CD14-positive monocyte (primary cell): Measurements from ENCODE around the gene CBR4. TPM values are rescaled to one million over a fixed set of nuclear protein-coding genes. Genes with fewer than 3 reads are reported as not detected.
"Not testable (repeated sequence)": the region's sequence is repeated elsewhere in the genome, so short reads cannot be mapped to it uniquely, and the experiment has no call there.

Experiments
- DNase-seq, 3 donors: peaks; one replicate each; pipeline ENCODE4 v3.0.0-alpha.2; 2011 to 2022
- H2AFZ ChIP-seq: 2 replicates; pipeline ENCODE4 v1.6.0; 2012; ENCODE audit warnings: mild to moderate bottlenecking, low read depth, low read length, inconsistent platforms; ENCODE audit not compliant: insufficient read depth, poor library complexity, severe bottlenecking
- H3K27ac ChIP-seq, 2 donors: 1 replicate in 1 of 2; 2 replicates in 1 of 2; pipeline ENCODE4 v1.5.1; 2012 to 2013; ENCODE audit warnings: low read length in 2 of 2, control low read depth in 1 of 2, inconsistent platforms in 1 of 2, low read depth in 1 of 2, mild to moderate bottlenecking in 1 of 2
- H3K27me3 ChIP-seq, 2 donors: one replicate each; pipeline versions ENCODE4 v1.6.0 to v1.6.1; 2011 to 2013; ENCODE audit warnings: low read length in 2 of 2; ENCODE audit not compliant: control insufficient read depth in 2 of 2, insufficient read depth in 2 of 2
- H3K36me3 ChIP-seq, 2 donors: replicated peaks in 1 of 2; 1 replicate in 1 of 2; 2 replicates in 1 of 2; pipeline versions ENCODE4 v1.5.1 to v1.6.1; 2012 to 2013; ENCODE audit warnings: low read length in 2 of 2, control low read depth in 1 of 2, inconsistent platforms in 1 of 2, mild to moderate bottlenecking in 1 of 2; ENCODE audit not compliant: insufficient read depth in 2 of 2, control insufficient read depth in 1 of 2
- H3K4me1 ChIP-seq, 2 donors: 1 replicate in 1 of 2; 2 replicates in 1 of 2; pipeline versions ENCODE4 v1.5.1 to v1.6.1; 2012 to 2013; ENCODE audit warnings: low read length in 2 of 2, control low read depth in 1 of 2, inconsistent platforms in 1 of 2, mild to moderate bottlenecking in 1 of 2, moderate library complexity in 1 of 2; ENCODE audit not compliant: insufficient read depth in 2 of 2, control insufficient read depth in 1 of 2
- H3K4me2 ChIP-seq: replicated peaks from 2 replicates; pipeline ENCODE3; 2012; ENCODE audit warnings: low read length, moderate library complexity, mild to moderate bottlenecking; ENCODE audit not compliant: poor library complexity, severe bottlenecking; ENCODE audit errors: extremely low read depth
- H3K4me3 ChIP-seq, 3 experiments: fragments of 200-600 bp in 1 of 3; sonication (generic) in 1 of 3; replicated peaks in 1 of 3; 1 replicate in 2 of 3; 2 replicates in 1 of 3; pipeline ENCODE4 v1.5.1; 2011 to 2013; ENCODE audit warnings: low read length in 3 of 3, mild to moderate bottlenecking in 3 of 3, control low read depth in 2 of 3, low read depth in 2 of 3, inconsistent platforms in 1 of 3, moderate library complexity in 1 of 3
- H3K79me2 ChIP-seq: 2 replicates; pipeline ENCODE4 v1.6.0; 2012; ENCODE audit warnings: mild to moderate bottlenecking, control low read depth, inconsistent platforms, low read length, moderate library complexity; ENCODE audit not compliant: insufficient read depth
- H3K9ac ChIP-seq: 2 replicates; pipeline ENCODE4 v1.6.0; 2017; ENCODE audit warnings: low read length, mild to moderate bottlenecking; ENCODE audit not compliant: insufficient read depth, poor library complexity, severe bottlenecking
- H3K9me3 ChIP-seq, 2 donors: replicated peaks in 1 of 2; 1 replicate in 1 of 2; 2 replicates in 1 of 2; pipeline versions ENCODE4 v1.5.1 to v1.6.1; 2012 to 2013; ENCODE audit warnings: low read length in 2 of 2, control low read depth in 1 of 2; ENCODE audit not compliant: control insufficient read depth in 1 of 2, insufficient read depth in 1 of 2
- H4K20me1 ChIP-seq: 2 replicates; pipeline ENCODE4 v1.6.0; 2012; ENCODE audit warnings: mild to moderate bottlenecking, low read length, control low read depth, moderate library complexity; ENCODE audit not compliant: insufficient read depth
- H3K27ac Mint-ChIP-seq, 7 donors: one replicate each; pipeline ENCODE4 v1.8.0; 2020; ENCODE audit warnings: mild to moderate bottlenecking in 7 of 7, mixed read lengths in 7 of 7, moderate library complexity in 6 of 7, inconsistent platforms in 2 of 7
- H3K27me3 Mint-ChIP-seq, 3 donors: one replicate each; pipeline ENCODE4 v1.8.0; 2021 to 2022; ENCODE audit warnings: low read depth in 3 of 3, mild to moderate bottlenecking in 3 of 3, mixed read lengths in 3 of 3, moderate library complexity in 3 of 3, inconsistent platforms in 1 of 3
- H3K36me3 Mint-ChIP-seq, 2 donors: one replicate each; pipeline ENCODE4 v1.8.0; 2020; ENCODE audit warnings: mixed read lengths in 2 of 2, inconsistent platforms in 1 of 2, mild to moderate bottlenecking in 1 of 2
- H3K4me1 Mint-ChIP-seq: one replicate; pipeline ENCODE4 v1.8.0; 2020; ENCODE audit warnings: mild to moderate bottlenecking, mixed read lengths
- H3K4me3 Mint-ChIP-seq, 2 donors: one replicate each; pipeline ENCODE4 v1.8.0; 2020; ENCODE audit warnings: mild to moderate bottlenecking in 2 of 2, mixed read lengths in 2 of 2, moderate library complexity in 1 of 2
- H3K9me3 Mint-ChIP-seq, 7 donors: one replicate each; pipeline ENCODE4 v1.8.0; 2020 to 2022; ENCODE audit warnings: mixed read lengths in 7 of 7, mild to moderate bottlenecking in 6 of 7, moderate library complexity in 6 of 7, inconsistent platforms in 2 of 7
- CTCF ChIP-seq: fragments of 200-600 bp; IDR thresholded peaks from one replicate; pipeline ENCODE4 v1.8.0; 2022; ENCODE audit warnings: antibody characterized with exemption, mild to moderate bottlenecking
- WGBS: methylation state at CpG from one replicate; pipeline ENCODE4 v1.1.5; 2013; ENCODE audit warnings: missing lambda C conversion rate; ENCODE audit not compliant: insufficient coverage; 5-methylcytosine and 5-hydroxymethylcytosine counted together
- intact Hi-C, 2 donors: fragments of 100-400 bp; cut with micrococcal nuclease; formaldehyde crosslinking; loops; one replicate each; pipeline versions ENCODE4 v1.15.0 to v1.15.1; 2023
- polyA plus RNA-seq, 3 donors: library from polyadenylated mRNA; depleted of rRNA in 1 of 3; unstranded in 2 of 3; stranded (reverse) in 1 of 3; fragments of 300-500 nt in 2 of 3; fragments of >200 nt in 1 of 3; fragmentation: Illumina TruSeq in 2 of 3; gene quantifications; 1 replicate in 2 of 3; 2 replicates in 1 of 3; pipeline ENCODE4 v1.2.3, GENCODE V29; 2012 to 2021

CBR4 gene
- polyA plus RNA-seq, 3 donors: 2.8 to 4.2 (median 4.1) TPM

DNA sequence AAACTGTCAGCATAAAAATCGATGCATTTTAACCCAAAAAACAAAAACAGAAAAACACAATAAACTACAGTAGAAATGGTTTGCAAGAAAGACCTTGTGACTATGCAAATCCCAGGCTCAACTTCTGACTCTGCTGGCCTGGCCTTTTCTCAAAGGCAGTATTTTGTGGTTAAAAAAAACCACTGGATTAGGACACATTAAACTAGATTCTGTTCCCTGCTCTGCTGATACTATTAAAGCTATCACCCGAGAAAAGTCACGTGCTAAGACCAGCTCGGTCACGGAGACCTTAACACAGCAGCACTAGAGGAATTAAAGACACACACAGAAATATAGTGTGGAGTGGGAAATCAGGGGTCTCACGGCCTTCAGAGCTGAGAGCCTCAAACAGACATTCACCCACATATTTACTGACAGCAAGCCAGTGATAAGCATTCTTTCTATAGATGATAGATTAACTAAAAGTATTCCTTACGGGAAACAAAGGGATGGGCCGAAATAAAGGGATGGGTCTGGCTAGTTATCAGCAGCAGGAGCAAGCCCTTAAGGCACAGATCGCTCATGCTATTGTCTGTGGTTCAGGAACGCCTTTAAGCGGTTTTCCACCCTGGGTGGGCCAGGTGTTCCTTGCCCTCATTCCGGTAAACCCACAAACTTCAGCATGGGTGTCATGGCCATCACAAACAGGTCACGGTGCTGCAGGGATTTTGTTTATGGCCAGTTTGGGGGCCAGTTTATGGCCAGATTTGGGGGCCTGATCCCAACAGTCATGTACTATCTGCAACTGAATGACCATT is 16.1 kb downstream of the CBR4 start:
- H3K4me1 ChIP-seq: peaks cover 0 to 8% of the 10 kb centered on the region in 2 donors
- WGBS: 96% methylated on average over 7 of the region's 13 CpGs
- Mint-ChIP-seq H3K27me3 (no peaks in the 10 kb centered on the region), H3K4me3 (no peak overlapping the region), H3K36me3 (peaks cover 49 to 62% of the 10 kb centered on the region in 2 donors), H3K9me3 (no peaks in the 10 kb centered on the region), H3K27ac (peak overlapping the region in 5 of 7 donors; percentile 13 to 83 (median 51)), H3K4me1 (peaks cover 22% of the 10 kb centered on the region)
- DNase-seq: peak in 1 of 3 donors; percentile 19
- no peak for TF ChIP-seq CTCF
- no peak overlapping the region for H3K4me3 ChIP-seq
- H3K9ac ChIP-seq: peak overlapping the region; percentile 19
- H3K9me3 ChIP-seq: no peaks in the 10 kb centered on the region
- peak overlapping the region in 1 of 2 donors; percentile 2 for H3K27ac ChIP-seq
- no peaks in the 10 kb centered on the region for H3K27me3 ChIP-seq
- H2AFZ ChIP-seq: no peak overlapping the region
- peaks cover 19 to 58% of the 10 kb centered on the region in 2 donors for H3K36me3 ChIP-seq
- H4K20me1 ChIP-seq: peaks cover 6% of the 10 kb centered on the region
- intact Hi-C loops: no loop called here
- no peak overlapping the region for H3K4me2 ChIP-seq
- no peaks in the 10 kb centered on the region for H3K79me2 ChIP-seq

DNA sequence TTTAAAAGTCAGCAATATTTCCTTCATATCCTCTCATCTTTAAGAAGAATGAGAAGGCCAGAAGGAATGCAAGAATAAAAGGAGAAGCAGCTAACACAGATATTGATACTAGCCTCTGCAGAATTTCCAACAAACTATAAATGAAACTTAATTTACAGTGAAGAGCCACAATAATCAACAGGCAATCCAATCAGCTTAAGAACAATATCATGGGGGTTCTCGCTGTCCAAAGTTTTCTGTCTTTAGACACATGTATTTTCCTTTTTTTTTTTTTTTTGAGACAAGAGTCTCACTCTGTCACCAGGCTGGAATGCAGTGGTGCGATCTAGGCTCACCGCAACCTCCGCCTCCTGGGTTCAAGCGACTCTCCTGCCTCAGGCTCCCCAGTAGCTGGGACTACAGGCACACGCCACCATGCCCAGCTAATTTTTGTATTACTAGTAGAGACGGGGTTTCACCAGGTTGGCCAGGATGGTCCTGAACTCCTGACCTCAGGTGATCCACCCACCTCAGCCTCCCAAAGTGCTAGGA is 17.0 kb downstream of the CBR4 start:
- H2AFZ ChIP-seq, H3K4me3 ChIP-seq, H3K9me3 Mint-ChIP-seq, H3K27me3 Mint-ChIP-seq, H3K4me3 Mint-ChIP-seq, H3K27me3 ChIP-seq, H3K9me3 ChIP-seq, H4K20me1 ChIP-seq, intact Hi-C loops, H3K27ac ChIP-seq, H3K9ac ChIP-seq, H3K79me2 ChIP-seq, H3K4me2 ChIP-seq, DNase-seq, H3K4me1 ChIP-seq: not testable (repeated sequence)
- peaks cover 11 to 53% of the 10 kb centered on the region in 2 donors for H3K36me3 ChIP-seq
- WGBS: 100% methylated on average over 1 of the region's 7 CpGs
- Mint-ChIP-seq H3K4me1 (peaks cover 22% of the 10 kb centered on the region), H3K27ac (peak overlapping the region in 1 of 7 donors; percentile 20), H3K36me3 (peaks cover 43 to 56% of the 10 kb centered on the region in 2 donors)
